HG02759 (cell line): ENCODE measurements around the gene GJA4.

ENCODE experiments used
- ATAC-seq: cut with Tn5 transposase; IDR thresholded peaks from one replicate; pipeline ENCODE4 v1.9.1; 2021; ENCODE audit warnings: mild to moderate bottlenecking, moderate library complexity; ENCODE audit not compliant: unreplicated experiment

The GJA4 gene

GRCh38 chr1:34792868-34793727 lies at the start of gene GJA4:
TSS of gene GJA4 (plus strand) at chr1:34792999. CDS start at chr1:34794214, 1,215 bp downstream.
- no peak for ATAC-seq

- no peak for ATAC-seq
Observed at GRCh38 chr1:34743775-34744174, 49.0 kb upstream of the GJA4 start.

DNA sequence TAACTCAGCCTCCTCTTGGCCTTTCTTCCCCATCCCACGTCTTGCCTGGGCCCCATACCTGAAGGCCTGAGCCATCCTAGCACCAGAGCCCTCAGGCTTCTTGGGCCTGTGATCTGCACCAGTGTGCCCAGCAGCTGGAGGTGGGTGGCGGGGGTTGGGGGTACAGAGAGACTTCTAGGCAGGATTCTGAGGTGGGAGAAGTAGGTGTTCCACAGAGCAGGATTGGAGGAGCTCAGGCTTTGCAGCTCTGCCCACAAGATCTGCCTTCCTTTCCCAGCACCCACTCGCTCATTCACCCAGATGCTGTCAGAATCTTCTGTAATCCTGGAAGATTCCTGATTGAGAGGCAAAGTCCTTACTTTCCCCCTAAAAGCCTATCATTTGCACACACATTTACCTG lies 47.9 kb upstream of the GJA4 start:
- no peak for ATAC-seq

- ATAC-seq, result no peak
Observed at GRCh38 chr1:34745666-34746065, 47.1 kb upstream of the GJA4 start.

DNA sequence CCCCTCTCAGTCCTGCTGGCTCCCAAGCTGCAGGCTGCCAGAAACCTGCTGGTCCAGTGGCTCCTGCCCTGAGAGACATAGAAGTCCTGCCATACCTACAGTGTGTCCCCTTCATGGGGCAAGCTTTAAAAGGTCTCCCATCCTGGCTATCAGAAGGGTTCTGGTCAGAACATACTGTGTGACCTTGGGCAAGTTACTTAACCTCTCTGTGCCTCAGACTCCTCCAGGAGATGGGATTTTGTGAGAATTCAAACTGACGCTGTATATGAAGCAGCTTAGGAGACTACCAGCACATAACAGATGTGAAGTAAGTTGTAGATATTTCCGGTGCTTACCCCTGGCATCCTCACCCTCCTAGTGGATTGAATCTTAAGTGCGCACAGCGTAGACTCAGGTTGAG lies 46.7 kb upstream of the GJA4 start:
- ATAC-seq, result no peak

DNA sequence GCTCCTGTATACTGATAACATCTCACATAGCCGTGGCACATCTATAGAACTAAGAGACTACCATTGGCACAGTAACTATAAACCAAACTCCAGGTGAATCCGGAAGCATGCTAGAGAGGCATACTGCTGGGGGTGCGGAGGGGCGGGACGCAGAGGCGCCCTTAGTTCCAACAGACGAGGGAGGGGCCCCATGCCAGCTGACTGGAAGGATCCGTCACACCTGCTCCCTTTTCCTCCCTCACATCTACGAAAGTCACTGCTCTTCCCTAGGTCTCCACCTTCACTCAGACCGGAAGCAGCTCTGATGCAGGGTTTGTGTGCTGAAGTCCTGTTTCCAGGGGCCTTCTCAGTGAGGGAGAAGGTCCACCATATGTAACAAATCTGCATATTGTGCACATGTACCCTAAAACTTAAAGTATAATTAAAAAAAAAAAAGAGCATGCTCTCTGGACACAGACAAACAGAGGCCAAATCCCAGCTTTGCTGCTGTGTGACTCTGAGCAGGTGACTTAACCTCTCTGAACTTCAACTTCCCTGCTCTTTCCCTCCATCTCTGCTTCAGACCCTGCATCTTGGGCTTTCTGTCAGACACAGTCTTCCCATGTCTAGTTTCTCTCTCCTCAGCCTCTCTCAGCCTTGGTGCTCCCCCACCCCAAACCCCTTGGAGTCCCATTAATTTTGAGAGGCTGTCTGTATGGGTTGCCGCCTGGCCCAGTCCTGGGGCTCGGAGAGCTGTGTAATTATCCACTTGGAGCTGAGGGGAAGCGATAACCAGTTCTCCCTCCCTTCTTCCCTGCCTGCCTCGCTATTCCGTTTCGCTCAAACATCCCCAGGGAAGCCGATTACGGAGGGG lies 45.8 kb upstream of the GJA4 start:
- ATAC-seq, result no peak

DNA sequence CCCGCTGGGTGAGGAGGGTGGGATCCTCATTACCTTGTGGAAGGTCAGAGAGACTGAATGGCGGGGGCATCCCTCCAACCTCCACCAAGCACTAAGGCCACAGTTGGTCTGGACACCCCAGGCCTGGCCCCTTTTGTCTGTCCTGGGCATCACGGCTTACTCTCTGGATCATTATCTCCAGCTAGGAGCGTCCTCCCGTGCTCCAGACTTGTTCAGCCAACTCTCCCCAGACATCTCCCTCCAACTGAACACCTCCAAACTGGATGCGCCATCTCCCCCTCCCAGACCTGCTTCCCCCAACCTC lies 45.2 kb upstream of the GJA4 start:
- ATAC-seq, result no peak

- ATAC-seq, result no peak
Observed at GRCh38 chr1:34749992-34750391, 42.8 kb upstream of the GJA4 start.

- no peak for ATAC-seq
Observed at GRCh38 chr1:34750610-34751009, 42.2 kb upstream of the GJA4 start.

DNA sequence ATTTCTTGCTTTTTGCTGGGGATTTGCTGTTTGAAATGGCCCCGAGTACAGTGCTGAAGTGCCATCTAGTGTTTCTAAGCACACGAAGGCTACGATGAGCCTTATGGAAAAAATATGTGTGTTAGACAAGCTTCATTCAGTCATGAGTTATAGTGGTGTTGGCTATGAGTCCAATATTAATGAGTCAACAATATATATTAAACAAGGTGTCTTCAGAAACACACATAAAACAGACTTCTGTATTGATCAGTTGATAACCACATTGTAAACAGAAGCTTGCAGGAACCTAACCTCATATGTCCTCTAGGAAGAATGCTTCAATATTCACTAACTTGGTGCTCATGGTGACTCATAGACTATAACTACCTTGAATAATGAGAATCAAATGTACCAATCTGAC lies 39.6 kb upstream of the GJA4 start:
- ATAC-seq, result no peak

DNA sequence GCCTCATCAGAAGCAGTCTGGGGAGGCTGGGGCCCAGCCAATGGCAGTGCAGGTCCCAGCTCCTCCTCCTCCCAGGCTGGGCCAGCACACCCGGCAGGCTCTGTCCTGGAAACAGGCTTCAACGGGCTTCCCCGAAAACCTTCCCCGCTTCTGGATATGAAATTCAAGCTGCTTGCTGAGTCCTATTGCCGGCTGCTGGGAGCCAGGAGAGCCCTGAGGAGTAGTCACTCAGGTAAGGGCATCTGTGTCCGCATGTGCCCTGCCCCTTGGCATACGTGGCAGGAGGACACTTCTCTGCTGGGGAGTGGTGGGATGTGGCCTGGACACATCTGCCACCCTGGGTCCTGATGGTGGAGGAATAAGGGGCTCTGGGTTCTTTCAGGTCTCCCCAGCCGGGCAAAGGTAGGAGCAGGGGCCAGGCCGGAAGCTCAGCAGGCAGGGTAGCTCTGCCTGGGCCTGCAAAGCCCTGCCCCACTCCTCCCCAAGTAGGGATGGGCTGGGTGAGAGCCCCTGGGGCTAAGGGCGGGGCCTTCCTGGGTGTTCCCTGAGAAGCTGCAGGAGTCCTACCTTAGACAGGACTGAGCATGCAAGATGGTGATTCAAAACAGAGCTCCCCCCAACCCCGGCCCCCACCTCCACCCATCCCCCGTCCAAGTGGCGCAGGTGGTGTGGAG lies 37.7 kb upstream of the GJA4 start, which contains the start of gene GJB5:
Gene GJB5 (plus strand): TSS at position 84 of the 674 bp plus-strand sequence. CDS start 2,284 bp downstream, outside the sequence.
- no peak for ATAC-seq

DNA sequence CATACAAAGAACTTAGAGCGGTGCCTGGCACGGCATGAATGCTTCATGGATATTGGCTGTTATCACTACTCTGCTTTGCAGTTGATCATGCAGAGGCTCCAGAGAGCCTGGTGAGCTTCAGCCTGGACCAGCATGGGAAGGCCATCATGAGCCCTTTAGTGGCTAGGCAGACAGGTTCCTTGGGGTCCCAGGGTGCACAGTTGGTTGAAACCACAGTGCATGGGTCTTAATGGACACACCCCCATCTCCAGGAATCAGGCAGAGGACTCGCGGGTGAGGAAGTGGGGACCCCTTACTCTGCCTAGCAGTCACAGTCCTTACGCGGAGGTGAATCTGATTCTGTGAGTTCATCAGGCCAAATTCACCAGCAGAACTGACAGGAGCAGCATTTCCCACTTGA lies 36.8 kb upstream of the GJA4 start:
- ATAC-seq, result no peak

- ATAC-seq, result no peak
Observed at GRCh38 chr1:34757386-34757785, 35.4 kb upstream of the GJA4 start.

DNA sequence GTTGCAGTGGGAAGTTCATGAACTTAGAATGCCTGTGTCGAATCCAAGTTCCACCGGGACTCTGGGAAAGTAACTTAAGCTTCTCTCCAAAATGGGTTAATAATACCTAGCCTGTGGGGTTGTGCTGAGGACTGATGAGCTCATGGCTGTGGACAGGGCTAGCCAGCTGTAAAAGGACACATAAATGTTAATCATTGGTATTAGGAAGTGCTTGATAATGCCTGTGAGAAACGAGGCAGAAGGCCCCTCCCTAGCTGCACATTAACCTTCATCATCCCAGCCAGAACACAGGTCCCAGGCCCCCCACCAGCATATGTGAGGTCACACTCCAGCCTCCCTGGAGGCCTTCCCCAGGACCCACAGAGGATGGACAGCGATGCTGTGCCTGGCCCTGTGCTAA lies 34.0 kb upstream of the GJA4 start:
- no peak for ATAC-seq

DNA sequence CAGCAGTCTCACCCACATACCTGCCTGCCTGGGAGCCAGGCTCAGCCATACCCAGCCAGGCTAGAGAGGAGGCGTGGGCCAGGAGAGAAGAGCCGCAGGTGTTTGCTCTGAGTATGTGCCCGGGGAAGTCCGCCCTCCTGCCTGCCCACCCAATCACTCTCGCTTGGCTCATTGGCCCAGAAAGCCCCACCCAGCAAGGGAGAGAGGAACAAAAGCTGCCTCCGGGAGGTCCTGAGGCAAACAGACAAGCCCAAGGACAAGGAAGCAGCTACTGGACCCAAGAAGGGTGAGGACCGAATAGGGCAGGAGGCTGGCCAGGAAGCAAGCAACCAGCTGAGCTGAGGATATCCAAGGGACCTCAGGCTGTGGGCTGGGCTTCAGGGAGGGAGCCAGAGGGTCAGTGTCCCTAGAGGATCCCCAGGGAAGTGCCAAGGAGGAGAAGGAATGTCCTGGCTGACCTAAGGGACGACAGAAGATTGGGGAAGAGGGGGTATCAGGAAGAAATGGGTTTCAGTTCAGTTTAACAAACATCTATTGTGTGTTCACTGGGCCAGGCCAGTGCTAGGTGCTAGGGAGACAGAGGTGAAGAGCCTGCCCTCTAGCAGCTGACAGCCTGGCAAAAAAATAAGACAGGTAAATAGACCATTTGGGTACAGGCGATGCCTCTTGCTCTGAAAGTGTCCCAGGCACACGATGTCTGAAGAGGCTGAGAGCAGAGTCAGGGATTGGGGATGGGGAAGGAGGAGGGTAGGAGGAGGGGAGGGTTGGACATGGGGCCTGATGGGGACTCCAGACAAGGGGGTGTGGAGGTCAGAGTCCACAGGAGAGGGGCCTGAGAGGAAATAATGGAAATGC lies 33.1 kb upstream of the GJA4 start, which contains the start of gene GJB4:
Gene GJB4 (plus strand): TSS at position 238 of the 855 bp plus-strand sequence. CDS start 1,515 bp downstream, outside the sequence.
- ATAC-seq, result no peak

DNA sequence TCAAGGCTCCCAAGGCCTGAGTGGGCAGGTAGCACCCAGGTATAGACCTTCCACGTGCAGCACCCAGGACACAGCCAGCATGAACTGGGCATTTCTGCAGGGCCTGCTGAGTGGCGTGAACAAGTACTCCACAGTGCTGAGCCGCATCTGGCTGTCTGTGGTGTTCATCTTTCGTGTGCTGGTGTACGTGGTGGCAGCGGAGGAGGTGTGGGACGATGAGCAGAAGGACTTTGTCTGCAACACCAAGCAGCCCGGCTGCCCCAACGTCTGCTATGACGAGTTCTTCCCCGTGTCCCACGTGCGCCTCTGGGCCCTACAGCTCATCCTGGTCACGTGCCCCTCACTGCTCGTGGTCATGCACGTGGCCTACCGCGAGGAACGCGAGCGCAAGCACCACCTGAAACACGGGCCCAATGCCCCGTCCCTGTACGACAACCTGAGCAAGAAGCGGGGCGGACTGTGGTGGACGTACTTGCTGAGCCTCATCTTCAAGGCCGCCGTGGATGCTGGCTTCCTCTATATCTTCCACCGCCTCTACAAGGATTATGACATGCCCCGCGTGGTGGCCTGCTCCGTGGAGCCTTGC lies 31.5 kb upstream of the GJA4 start:
- ATAC-seq, result no peak

DNA sequence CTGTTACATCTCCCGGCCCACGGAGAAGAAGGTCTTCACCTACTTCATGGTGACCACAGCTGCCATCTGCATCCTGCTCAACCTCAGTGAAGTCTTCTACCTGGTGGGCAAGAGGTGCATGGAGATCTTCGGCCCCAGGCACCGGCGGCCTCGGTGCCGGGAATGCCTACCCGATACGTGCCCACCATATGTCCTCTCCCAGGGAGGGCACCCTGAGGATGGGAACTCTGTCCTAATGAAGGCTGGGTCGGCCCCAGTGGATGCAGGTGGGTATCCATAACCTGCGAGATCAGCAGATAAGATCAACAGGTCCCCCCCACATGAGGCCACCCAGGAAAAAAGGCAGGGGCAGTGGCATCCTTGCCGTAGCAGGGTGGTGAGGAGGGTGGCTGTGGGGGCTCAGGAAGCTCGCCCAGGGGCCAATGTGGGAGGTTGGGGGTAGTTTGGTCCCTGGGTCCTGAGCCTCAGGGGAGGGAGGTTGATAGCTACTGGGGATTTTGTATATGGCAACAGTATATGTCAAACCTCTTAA lies 31.0 kb upstream of the GJA4 start:
- ATAC-seq, result no peak

GRCh38 chr1:34762474-34763141 lies 30.2 kb upstream of the GJA4 start:
- ATAC-seq, result no peak

GRCh38 chr1:34763142-34763781 lies 29.5 kb upstream of the GJA4 start:
- ATAC-seq, result no peak
